ENCODE data around the gene CSF1.

The CSF1 gene

DNA sequence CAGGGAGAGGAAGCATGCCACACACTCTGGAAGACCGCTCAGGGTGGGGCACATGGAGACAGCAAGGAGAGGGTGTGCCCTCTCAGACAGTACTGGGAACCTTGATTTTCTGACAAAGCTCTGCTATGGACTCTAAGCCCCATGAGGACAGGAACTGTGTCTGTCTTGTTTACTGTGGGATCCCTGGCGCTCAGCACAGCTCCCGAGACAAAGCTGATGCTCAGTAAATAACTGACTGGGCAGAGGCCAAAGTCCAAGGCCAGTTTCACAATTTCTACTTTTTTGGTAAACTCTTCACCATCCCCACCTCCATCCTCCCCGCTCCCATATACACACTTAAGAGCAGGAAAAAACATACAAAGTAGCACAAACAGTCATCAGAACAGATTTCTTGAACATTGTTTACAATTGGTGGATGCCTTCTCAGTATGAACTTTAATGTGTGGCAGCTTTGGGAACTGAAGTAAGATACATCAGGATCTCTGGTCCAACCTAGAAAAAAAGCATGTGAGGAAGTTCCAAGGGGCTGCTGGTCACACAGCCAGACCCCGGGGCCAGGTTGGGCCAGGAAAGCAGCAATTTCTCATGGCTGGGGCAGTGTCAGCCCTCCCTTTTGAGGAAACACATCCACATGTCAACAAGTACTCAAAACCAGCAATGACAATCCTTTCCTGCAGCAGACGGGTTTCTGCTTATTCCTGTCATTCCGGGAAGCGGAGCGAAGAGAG lies 68.3 kb downstream of the CSF1 start:
- DNase-seq (ENCODE audit: low read depth, low spot score) = no peak

DNA sequence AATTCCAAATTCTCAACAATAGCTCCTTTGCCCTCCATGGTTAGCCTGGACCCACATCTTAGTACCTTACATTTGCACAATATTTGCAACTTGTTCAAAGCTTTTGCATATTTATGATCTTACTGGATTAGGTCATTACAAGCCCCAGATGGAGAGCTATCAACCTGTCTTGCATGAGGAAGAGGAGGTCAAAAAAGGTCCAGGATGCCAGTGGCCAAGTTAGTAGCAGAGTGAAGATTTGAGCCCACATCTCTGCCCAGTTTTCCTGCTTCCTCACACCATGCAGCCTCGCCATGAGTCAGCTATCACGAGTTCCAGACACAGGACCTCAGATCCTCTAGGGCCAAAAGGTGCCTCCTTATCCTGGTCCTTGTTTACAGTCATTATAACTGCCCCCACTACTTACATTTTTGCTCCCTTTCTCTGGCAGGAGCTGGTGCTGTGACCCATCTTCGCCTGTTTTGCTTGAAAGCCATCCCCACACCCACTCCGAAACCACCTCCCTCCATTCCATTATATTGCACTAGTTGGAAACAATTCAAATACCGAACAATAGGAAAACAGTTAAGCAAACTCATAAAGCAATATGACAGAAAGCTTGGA lies 68.9 kb downstream of the CSF1 start:
- DNase-seq (ENCODE audit: low read depth, low spot score) = no peak

Measured in activated naive CD8-positive, alpha-beta T cell treated with anti-CD3 and anti-CD28 coated beads, Interleukin-2, amount 50 U/mL, for 16 hours (primary cell).